Hematopoietic multipotent progenitor cell (in vitro differentiated cells): ENCODE data around the gene UROC1. TPM values are rescaled to one million over a fixed set of nuclear protein-coding genes. Genes with fewer than 3 reads are reported as not detected.

ENCODE experiments used
- DNase-seq, 3 donors: peaks; one replicate each; pipeline ENCODE4 v3.0.0-alpha.2; 2011 to 2015; ENCODE audit warnings: low read depth in 2 of 3, low spot score in 2 of 3
- total RNA-seq: library from RNA; depleted of rRNA; stranded (reverse); fragments of >200 nt; gene quantifications from one replicate; pipeline ENCODE4 v1.2.3, GENCODE V29; 2012

The UROC1 gene
- total RNA-seq, 1 donor: under 0.01 TPM

GRCh38 chr3:126533506-126533905 lies 15.9 kb upstream of the UROC1 start:
- DNase-seq: no peak

- no peak for DNase-seq
Observed at GRCh38 chr3:126531051-126531330, 13.4 kb upstream of the UROC1 start.

DNA sequence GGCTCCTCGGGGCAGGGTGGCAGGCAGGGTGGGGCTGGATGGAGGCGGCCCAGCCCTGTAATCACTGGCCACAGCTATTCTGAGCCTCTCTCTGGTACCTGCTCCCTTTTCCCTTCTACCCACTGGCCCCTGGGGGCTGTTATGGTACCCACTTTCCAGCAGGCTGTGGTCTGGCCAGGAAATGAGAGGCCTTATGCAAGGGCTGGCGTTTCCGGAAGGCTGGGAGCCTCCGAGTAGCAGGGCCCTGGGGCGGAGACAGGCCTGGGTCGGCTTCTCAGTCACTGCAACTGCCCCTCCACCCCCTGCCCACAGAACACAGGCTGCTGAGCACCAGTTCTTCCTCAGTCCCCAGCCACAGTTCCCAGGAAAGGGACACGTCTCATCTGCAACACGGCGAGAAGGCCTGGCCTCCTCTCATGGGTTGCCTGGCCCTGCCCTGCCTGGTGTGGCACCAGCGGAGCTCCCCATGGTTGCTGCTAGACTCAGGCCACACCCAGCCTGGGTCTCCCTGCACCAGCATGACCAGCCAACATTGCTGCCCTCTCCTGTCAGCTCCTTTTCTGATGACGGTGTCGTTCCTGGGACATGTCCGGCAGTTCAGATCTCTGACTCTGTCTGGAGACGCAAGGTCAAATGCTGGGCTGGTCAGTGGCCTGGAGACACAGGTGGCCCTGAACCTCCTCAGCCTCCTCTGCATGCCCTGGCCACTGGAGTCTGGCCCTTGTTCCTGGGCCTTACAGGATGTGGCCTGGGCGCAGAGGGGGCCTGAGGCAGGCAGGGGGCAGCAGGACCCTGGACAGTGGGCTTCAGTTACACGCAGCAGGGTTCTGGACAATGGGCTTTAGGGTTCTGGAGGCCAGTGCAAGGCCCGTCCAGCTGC lies 12.8 kb upstream of the UROC1 start:
- DNase-seq: peak in 2 of 3 donors; percentile 90 to 94

DNA sequence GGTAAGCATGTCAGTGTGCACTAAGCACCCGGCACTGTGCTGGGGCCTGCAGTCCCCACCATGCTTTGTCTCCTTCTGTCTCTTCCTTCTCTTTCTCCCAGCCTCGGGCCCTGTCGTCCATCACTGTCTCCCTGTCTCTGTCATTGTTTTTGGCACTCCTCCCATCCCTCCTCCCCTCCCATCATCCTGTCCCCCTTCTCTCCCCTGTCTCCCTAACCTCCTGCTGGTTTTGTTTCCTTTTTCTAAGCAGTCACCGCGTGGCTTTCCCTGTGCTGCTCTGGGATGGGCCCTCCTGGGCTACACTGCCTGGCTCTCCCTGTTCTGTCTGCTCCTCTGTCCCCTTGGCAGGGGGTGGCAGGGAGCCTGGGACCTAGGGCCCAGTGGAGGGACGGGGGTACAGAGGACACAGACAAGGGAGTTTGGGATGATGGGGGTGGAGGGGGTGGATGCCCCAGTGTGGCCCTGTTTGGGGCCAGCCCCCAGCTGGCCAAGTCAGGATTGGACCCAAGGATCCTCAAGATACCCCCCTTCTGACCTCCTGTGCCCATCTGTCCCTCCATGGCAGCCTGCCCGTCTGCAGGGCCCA lies 12.1 kb upstream of the UROC1 start:
- DNase-seq: no peak

GRCh38 chr3:126528800-126529541 lies 11.4 kb upstream of the UROC1 start:
- peak in 1 of 3 donors; percentile 41 for DNase-seq

GRCh38 chr3:126528419-126528799 lies 10.8 kb upstream of the UROC1 start:
- no peak for DNase-seq

- DNase-seq: peak in 1 of 3 donors; percentile 35
Observed at GRCh38 chr3:126527455-126528211, 10.1 kb upstream of the UROC1 start.

GRCh38 chr3:126527006-126527405 lies 9.4 kb upstream of the UROC1 start:
- DNase-seq: no peak

- DNase-seq: no peak
Observed at GRCh38 chr3:126526668-126527005, 9.1 kb upstream of the UROC1 start.

DNA sequence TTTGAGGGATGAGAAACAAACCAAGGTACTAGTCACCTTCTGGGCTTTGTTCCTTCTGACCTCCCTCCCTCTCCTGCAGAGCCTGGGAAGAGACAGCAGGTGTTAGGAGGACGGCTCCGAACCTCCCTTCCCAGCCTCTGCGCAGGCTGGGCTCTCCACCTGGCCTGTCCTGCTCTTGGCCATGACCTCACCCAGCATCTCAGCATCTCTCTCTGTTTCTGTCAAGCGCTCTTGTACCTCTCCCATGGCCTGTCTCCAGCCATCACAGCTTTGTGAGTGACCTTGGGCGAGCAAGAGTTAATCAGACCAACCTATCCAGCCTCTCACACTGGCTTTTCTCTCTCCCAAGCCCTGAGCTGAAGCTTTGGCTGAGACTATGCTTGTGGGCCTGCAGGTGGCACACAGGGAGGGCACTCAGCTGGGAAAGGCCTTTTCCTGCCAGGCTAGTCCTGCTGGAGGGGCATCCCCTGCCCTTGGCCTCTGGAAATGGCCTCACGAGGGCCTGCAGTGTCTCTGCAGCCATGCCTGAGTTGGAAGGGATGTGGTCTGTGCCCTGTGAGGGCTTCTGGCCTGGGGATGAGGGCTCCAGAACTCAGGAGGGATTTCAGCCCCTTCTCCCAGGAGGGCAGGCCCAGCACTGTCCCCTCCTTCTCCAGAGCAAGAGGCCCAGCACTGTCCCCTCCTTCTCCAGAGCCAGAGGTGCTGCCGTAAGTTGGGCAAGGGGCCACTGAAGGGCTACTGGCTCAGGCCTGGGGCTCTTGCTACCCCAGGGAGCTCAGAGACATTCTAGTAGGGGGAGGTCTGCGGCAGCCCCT lies 8.5 kb upstream of the UROC1 start:
- DNase-seq: no peak

- DNase-seq: no peak
Observed at GRCh38 chr3:126525091-126525852, 7.7 kb upstream of the UROC1 start.

- DNase-seq: peak in 2 of 3 donors; percentile 60 to 65
Observed at GRCh38 chr3:126524429-126524988, 6.9 kb upstream of the UROC1 start.

GRCh38 chr3:126523745-126524428 lies 6.3 kb upstream of the UROC1 start, which contains the start of gene CHST13:
TSS of gene CHST13 (plus strand) at chr3:126524155. CDS start at chr3:126524333, 178 bp downstream.
- peak in 2 of 3 donors; percentile 58 to 68 for DNase-seq

DNA sequence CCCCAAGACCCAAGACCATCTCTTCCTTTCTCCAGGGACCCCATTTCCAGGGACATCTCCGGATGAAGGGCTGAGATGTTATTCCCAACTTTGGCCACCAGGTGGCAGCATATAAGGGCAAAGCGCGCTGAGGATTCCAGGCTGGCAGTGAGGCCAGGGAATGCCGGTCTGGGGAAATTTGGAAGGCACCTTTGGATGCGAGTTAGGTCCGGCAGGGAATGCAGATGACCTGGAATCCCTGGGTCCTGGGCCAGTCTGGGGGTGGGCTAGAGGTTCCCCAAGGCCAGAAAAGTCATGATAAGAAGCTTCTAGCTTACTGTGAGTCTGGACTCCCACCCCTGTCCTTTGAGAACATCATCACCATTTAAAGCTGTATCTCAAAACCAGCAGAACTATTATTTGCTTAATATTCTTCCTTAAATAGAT lies 4.8 kb upstream of the UROC1 start:
- peak; percentile 17 to 46 (median 44) for DNase-seq

GRCh38 chr3:126521122-126521891 lies 3.7 kb upstream of the UROC1 start:
- DNase-seq: no peak

- no peak for DNase-seq
Observed at GRCh38 chr3:126519506-126520455, 2.2 kb upstream of the UROC1 start.

- no peak for DNase-seq
Observed at GRCh38 chr3:126518779-126519177, 1.2 kb upstream of the UROC1 start.
